GM12878 (cell line): ENCODE measurements around the gene NUBP1. TPM values are rescaled to one million over a fixed set of nuclear protein-coding genes. Genes with fewer than 3 reads are reported as not detected.

Source experiments
- ATAC-seq: fragments of 200-7000 bp; cut with Tn5 transposase; 3 replicates; pipeline ENCODE4 v1.9.1; 2020; ENCODE audit warnings: mild to moderate bottlenecking, moderate library complexity
- BruUV-seq: library from RNA; stranded (reverse); fragments of 400-500 nt; replicated peaks from 2 replicates; lab custom pipeline; 2021; lab: Mats Ljungman, UMichigan
- CTCF ChIA-PET: fragments of 300-600 bp; sonication (Branson Sonifier 250); formaldehyde crosslinking; extraction: SDS; loops from one replicate; lab custom pipeline; 2021; ENCODE audit warnings: inconsistent platforms; lab: Yijun Ruan, JAX
- POLR2A ChIA-PET: fragments of 350-600 bp; formaldehyde crosslinking; extraction: SDS; loops from one replicate; lab custom pipeline; 2021; ENCODE audit warnings: inconsistent platforms; lab: Charles Lee
- RAD21 ChIA-PET: fragments of 300-600 bp; sonication (Branson Sonifier 250); formaldehyde crosslinking; loops from one replicate; lab custom pipeline; 2023; ENCODE audit warnings: antibody characterized with exemption; ENCODE audit not compliant: unreplicated experiment; lab: Charles Lee
- SMC1A ChIA-PET: fragments of 300-600 bp; sonication (Branson Sonifier 250); formaldehyde crosslinking; loops from one replicate; lab custom pipeline; 2023; ENCODE audit not compliant: unreplicated experiment, uncharacterized antibody; lab: Charles Lee
- DNase-seq: peaks from one replicate; pipeline ENCODE4 v3.0.0-alpha.2; 2011; ENCODE audit warnings: low read depth, low spot score
- FAIRE-seq: peaks from 3 replicates; lab custom pipeline; 2011; peaks lifted over from hg19 to GRCh38; lab: Jason Lieb, UNC
- H2AFZ ChIP-seq: 2 replicates; pipeline ENCODE4 v1.6.0; 2011; ENCODE audit warnings: low read depth, low read length, control low read depth; ENCODE audit not compliant: control insufficient read depth
- H3K27ac ChIP-seq: 2 replicates; pipeline ENCODE4 v1.5.1; 2011; ENCODE audit warnings: control low read depth; ENCODE audit not compliant: control insufficient read depth, insufficient read depth
- H3K27me3 ChIP-seq, 2 experiments: replicated peaks in 1 of 2; 2 replicates each; pipeline versions ENCODE4 v1.6.0 to v1.6.1; 2011; ENCODE audit warnings: low read length in 1 of 2; ENCODE audit not compliant: control insufficient read depth in 2 of 2, insufficient read depth in 2 of 2
- H3K36me3 ChIP-seq, 2 experiments: 2 replicates each; pipeline ENCODE4 v1.5.1; 2011; ENCODE audit warnings: low read length in 1 of 2; ENCODE audit not compliant: control insufficient read depth in 2 of 2, insufficient read depth in 2 of 2
- H3K4me1 ChIP-seq: 2 replicates; pipeline ENCODE4 v1.6.1; 2011; ENCODE audit warnings: mild to moderate bottlenecking, low read length, moderate library complexity, mixed read lengths; ENCODE audit not compliant: control insufficient read depth, insufficient read depth
- H3K4me2 ChIP-seq: 2 replicates; pipeline ENCODE4 v1.6.0; 2011; ENCODE audit warnings: control low read depth; ENCODE audit not compliant: control insufficient read depth, insufficient read depth
- H3K4me3 ChIP-seq: fragments of 200-600 bp; sonication (generic); 2 replicates; pipeline ENCODE4 v1.5.1; 2016
- H3K79me2 ChIP-seq: 2 replicates; pipeline ENCODE4 v1.6.0; 2011; ENCODE audit warnings: low read length; ENCODE audit not compliant: control insufficient read depth, insufficient read depth
- H3K9ac ChIP-seq: 2 replicates; pipeline ENCODE4 v1.8.0; 2011; ENCODE audit warnings: low read length, control low read depth, mixed read lengths; ENCODE audit not compliant: control insufficient read depth, insufficient read depth
- H3K9me3 ChIP-seq: replicated peaks from 3 replicates; pipeline ENCODE4 v1.5.1; 2011; ENCODE audit warnings: mild to moderate bottlenecking, low read length; ENCODE audit not compliant: control insufficient read depth, insufficient read depth
- H4K20me1 ChIP-seq: 2 replicates; pipeline ENCODE4 v1.6.0; 2011; ENCODE audit not compliant: control insufficient read depth, insufficient read depth
- ATF7 ChIP-seq: fragments of 450-650 bp; IDR thresholded peaks from 2 replicates; pipeline ENCODE4 v1.6.1; 2016; ENCODE audit warnings: low read depth, mild to moderate bottlenecking
- BACH1 ChIP-seq: fragments of 450-650 bp; IDR thresholded peaks from 2 replicates; pipeline ENCODE4 v1.6.1; 2017; ENCODE audit warnings: mild to moderate bottlenecking, borderline replicate concordance
- CEBPZ ChIP-seq: fragments of 150-350 bp; IDR thresholded peaks from 2 replicates; pipeline ENCODE4 v1.6.1; 2016; ENCODE audit warnings: low read depth, low read length
- E2F8 ChIP-seq: fragments of 450-650 bp; IDR thresholded peaks from 2 replicates; pipeline ENCODE4 v1.6.1; 2018; ENCODE audit warnings: mild to moderate bottlenecking, low read depth, moderate library complexity; ENCODE audit not compliant: partially characterized antibody
- IRF5 ChIP-seq: fragments of 450-650 bp; IDR thresholded peaks from 2 replicates; pipeline ENCODE4 v1.6.1; 2017; ENCODE audit warnings: borderline replicate concordance
- JUNB ChIP-seq: IDR thresholded peaks from 2 replicates; pipeline ENCODE4 v1.6.1; 2016; ENCODE audit warnings: antibody characterized with exemption, mild to moderate bottlenecking
- NFXL1 ChIP-seq: fragments of 450-650 bp; IDR thresholded peaks from 2 replicates; pipeline ENCODE4 v1.6.1; 2017; ENCODE audit warnings: antibody characterized with exemption, mild to moderate bottlenecking, borderline replicate concordance
- NKRF ChIP-seq: fragments of 450-650 bp; conservative IDR thresholded peaks from 2 replicates; pipeline ENCODE4 v1.6.1; 2017; ENCODE audit warnings: mild to moderate bottlenecking, moderate library complexity
- RFX5 ChIP-seq: IDR thresholded peaks from 2 replicates; pipeline ENCODE4 v1.6.1; 2011; ENCODE audit warnings: low read depth, low read length, improper control_type of control experiment
- SMAD1 ChIP-seq: fragments of 450-650 bp; IDR thresholded peaks from 2 replicates; pipeline ENCODE4 v1.6.1; 2018; ENCODE audit warnings: mild to moderate bottlenecking, low read depth; ENCODE audit not compliant: partially characterized antibody
- TBL1XR1 ChIP-seq: IDR thresholded peaks from 2 replicates; pipeline ENCODE4 v1.6.1; 2012; ENCODE audit warnings: low read depth, low read length, improper control_type of control experiment
- TCF7 ChIP-seq: IDR thresholded peaks from 2 replicates; pipeline ENCODE4 v1.6.1; 2014; ENCODE audit warnings: antibody characterized with exemption, borderline replicate concordance
- WGBS: methylation state at CpG from one replicate; pipeline ENCODE4 v1.1.6; 2016; ENCODE audit warnings: low lambda C conversion rate; ENCODE audit not compliant: insufficient replicate concordance, insufficient coverage; ENCODE audit errors: missing lambda C conversion rate; 5-methylcytosine and 5-hydroxymethylcytosine counted together
- in situ Hi-C: fragments of 300-500 bp; cut with MboI; formaldehyde crosslinking; loops from 9 replicates; pipeline ENCODE4 v1.14.3; 2018; ENCODE audit warnings: mixed read lengths
- intact Hi-C: fragments of 100-400 bp; cut with micrococcal nuclease; formaldehyde crosslinking; loops from one replicate; pipeline ENCODE4 v1.14.2; 2022; ENCODE audit not compliant: unreplicated experiment
- polyA plus RNA-seq, 11 experiments: library from polyadenylated mRNA; depleted of rRNA in 4 of 11; unstranded in 6 of 11; stranded (reverse) in 5 of 11; fragments of >200 nt; fragmentation: Nextera tagmentation in 4 of 11; fragmentation: Illumina TruSeq in 1 of 11; extraction: Ambion mirVana in 4 of 11; extraction: Trizol in 1 of 11; gene quantifications; 1 replicate in 1 of 11; 2 replicates in 10 of 11; pipeline versions ENCODE4 v1.2.1 to v1.2.3, GENCODE V29; 2011 to 2016; ENCODE audit warnings: inconsistent platforms in 2 of 11, missing spikeins in 2 of 11, low read depth in 1 of 11
- total RNA-seq, 4 experiments: library from RNA; depleted of rRNA in 3 of 4; stranded (reverse); fragments of >200 nt in 3 of 4; fragmentation: Illumina TruSeq in 1 of 4; extraction: Trizol in 1 of 4; gene quantifications; 2 replicates each; pipeline versions ENCODE4 v1.2.1 to v1.2.3, GENCODE V29; 2013 to 2021

Gene NUBP1
- total and polyA plus RNA-seq, 10 of the 15 experiments (the other 5 are each of a cell fraction or from before 2014, with no cell fraction given) = 31.0 to 74.9 (median 58.3) TPM

GRCh38 chr16:10776280-10776679 lies 32.6 kb downstream of the NUBP1 start:
- DNase-seq = peak; percentile 78
- Histone ChIP-seq H4K20me1 (no peaks in the 10 kb centered on the region), H3K27me3 (no peaks in the 10 kb centered on the region), H3K9me3 (no peaks in the 10 kb centered on the region), H3K4me2 (peak overlapping the region; percentile 31), H3K36me3 (no peaks in the 10 kb centered on the region), H3K4me3 (no peak overlapping the region), H3K9ac (no peak overlapping the region), H3K27ac (no peak overlapping the region), H2AFZ (no peak overlapping the region), H3K79me2 (no peaks in the 10 kb centered on the region), H3K4me1 (peaks cover 29% of the 10 kb centered on the region)
- intact Hi-C loops = loop anchor here (1.0 kb wide), 1 partner anchor 36 kb away; no protein-coding TSS in a partner anchor
- ChIA-PET CTCF (interaction anchor here (1.8 to 3.2 kb wide), 2 partner anchors 95 to 102 kb away, joined by 7 to 15 read pairs; no protein-coding TSS in a partner anchor), SMC1A (interaction anchor here (1.3 to 3.1 kb wide), 4 partner anchors 11 to 114 kb away, joined by 4 to 18 read pairs (median 12); partner anchors contain the start of gene CIITA), RAD21 (interaction anchor here (0.7 to 3.8 kb wide), 8 partner anchors 36 to 165 kb away, joined by 4 to 35 read pairs (median 8); partner anchors contain the start of gene CIITA), POLR2A (interaction anchor here (1.0 to 2.2 kb wide), 7 partner anchors 11 to 102 kb away, joined by 4 to 14 read pairs (median 6); partner anchors contain the start of genes CIITA and NUBP1)
- peak; percentile 82 for ATAC-seq
- in situ Hi-C loops = no loop called here
- 7% methylated on average over 4 of the region's 4 CpGs for WGBS
- FAIRE-seq = peak; percentile 68
- no TSS peak for BruUV-seq
- peak; percentile 24; the same call in 1 of the 2 replicates for TF ChIP-seq IRF5
- no peak for TF ChIP-seq NFXL1
- TF ChIP-seq E2F8 = peak; percentile 69
- TF ChIP-seq ATF7 = peak; percentile 81
- peak; percentile 40; the same call in 1 of the 2 replicates for TF ChIP-seq BACH1
- TF ChIP-seq JUNB = peak; percentile 68
- TF ChIP-seq CEBPZ = no peak
- TF ChIP-seq SMAD1 = peak; percentile 88
- TF ChIP-seq TBL1XR1 = peak; percentile 89
- no peak for TF ChIP-seq RFX5
- no peak for TF ChIP-seq NKRF
- peak; percentile 60; the same call in 1 of the 2 replicates for TF ChIP-seq TCF7
